ENCODE data around the gene CYB561A3.

GRCh38 chr11:61401573-61401972, 39.9 kb upstream of the CYB561A3 start:
- TF ChIP-seq ZFP3 (CRISPR knock-in tag; IDR thresholded peaks at IDR 0.05): no peak
- no peak for TF ChIP-seq ARNTL (CRISPR knock-in tag; IDR thresholded peaks at IDR 0.05; ENCODE audit: borderline replicate concordance, low read depth)
- TF ChIP-seq TSHZ2 (CRISPR knock-in tag; IDR thresholded peaks at IDR 0.05): no peak
- no peak for TF ChIP-seq TOX (CRISPR knock-in tag; IDR thresholded peaks at IDR 0.05; ENCODE audit: borderline replicate concordance)
- no peak for TF ChIP-seq ZFP30 (CRISPR knock-in tag; IDR thresholded peaks at IDR 0.05)
- TF ChIP-seq SNAI2 (CRISPR knock-in tag; IDR thresholded peaks at IDR 0.05): no peak
- no peak for TF ChIP-seq GLIS3 (CRISPR knock-in tag; IDR thresholded peaks at IDR 0.05)
- no peak for TF ChIP-seq RARB (CRISPR knock-in tag; IDR thresholded peaks at IDR 0.05)
- no peak for TF ChIP-seq CSRNP3 (CRISPR knock-in tag; IDR thresholded peaks at IDR 0.05)
- no peak for TF ChIP-seq CSDC2 (CRISPR knock-in tag; IDR thresholded peaks at IDR 0.05)
- TF ChIP-seq TCF4 (CRISPR knock-in tag; IDR thresholded peaks at IDR 0.05; ENCODE audit: borderline replicate concordance): no peak
- TF ChIP-seq PATZ1 (CRISPR knock-in tag; IDR thresholded peaks at IDR 0.05; ENCODE audit: borderline replicate concordance): no peak
